Heart left ventricle (tissue), 13 donors: ENCODE measurements around the gene PPT2.

Experiments
- POLR2A ChIP-seq, 2 donors: fragments of 450-650 bp; IDR thresholded peaks; one replicate each; pipeline ENCODE4 v1.6.1; 2017; ENCODE audit warnings: antibody characterized with exemption in 2 of 2, mild to moderate bottlenecking in 2 of 2, moderate library complexity in 2 of 2
- TF ChIP-seq, protein P1 (sequence below), 12 donors: fragments of 200-600 bp; sonication (generic) in 4 of 12; IDR thresholded peaks; one replicate each; pipeline versions ENCODE4 v1.5.0 to v1.8.0; 2018 to 2022; ENCODE audit warnings: antibody characterized with exemption in 12 of 12, mild to moderate bottlenecking in 5 of 12
- donor health status: ischemic (EF 13 %, LVEDD 7.1; RV severe dilation, severe dysfunction).
- donor health status: DM: no; HTN: yes; CAD: no.
- donor health status: DM: no; HTN: no; CAD: no.
- donor health status: ischemic (EF 25% LVEDD 6.9; RV normal size, moderate dysfunction).
- donor health status: ischemic (EF 25% LVEDD 5.7; RV mildly dilated, moderate dysfunction).
- donor health status: ischemic (EF 35%, LVEDD 5.7; RV mildly dilated, moderate dysfunction).
- donor health status: nonischemic (EF 11% LVEDD 7.7; RV severe dilation, severe dysfunction).
- donor health status: DM: yes; HTN: yes; CAD: no.
- donor health status: PGD.
- donor health status: ischemic (EF 29% LVEDD 5.4; RV normal size, mild dysfunction).
- donor health status: nonischemic (EF 23%, LVEDD 6.1; RV moderate dilation, normal function).

DNA sequence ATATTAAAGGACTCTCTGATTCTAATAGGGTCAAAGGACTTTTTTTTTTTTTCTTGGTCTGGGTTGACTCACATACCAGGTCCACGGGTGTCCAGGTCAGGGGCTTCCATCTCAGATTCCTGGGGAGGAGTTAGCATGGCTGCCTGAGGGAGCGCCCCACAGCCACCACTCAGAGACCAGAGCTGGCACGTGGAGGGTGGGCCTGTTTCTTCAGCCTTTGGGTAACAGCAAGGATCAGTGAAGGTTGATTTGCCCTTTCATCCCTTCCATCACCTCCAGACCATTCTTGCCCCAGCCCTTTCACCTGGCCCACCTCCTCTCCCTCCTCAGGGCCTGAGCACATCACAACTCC lies 44.4 kb downstream of the PPT2 start:
- TF ChIP-seq, protein P1, sequence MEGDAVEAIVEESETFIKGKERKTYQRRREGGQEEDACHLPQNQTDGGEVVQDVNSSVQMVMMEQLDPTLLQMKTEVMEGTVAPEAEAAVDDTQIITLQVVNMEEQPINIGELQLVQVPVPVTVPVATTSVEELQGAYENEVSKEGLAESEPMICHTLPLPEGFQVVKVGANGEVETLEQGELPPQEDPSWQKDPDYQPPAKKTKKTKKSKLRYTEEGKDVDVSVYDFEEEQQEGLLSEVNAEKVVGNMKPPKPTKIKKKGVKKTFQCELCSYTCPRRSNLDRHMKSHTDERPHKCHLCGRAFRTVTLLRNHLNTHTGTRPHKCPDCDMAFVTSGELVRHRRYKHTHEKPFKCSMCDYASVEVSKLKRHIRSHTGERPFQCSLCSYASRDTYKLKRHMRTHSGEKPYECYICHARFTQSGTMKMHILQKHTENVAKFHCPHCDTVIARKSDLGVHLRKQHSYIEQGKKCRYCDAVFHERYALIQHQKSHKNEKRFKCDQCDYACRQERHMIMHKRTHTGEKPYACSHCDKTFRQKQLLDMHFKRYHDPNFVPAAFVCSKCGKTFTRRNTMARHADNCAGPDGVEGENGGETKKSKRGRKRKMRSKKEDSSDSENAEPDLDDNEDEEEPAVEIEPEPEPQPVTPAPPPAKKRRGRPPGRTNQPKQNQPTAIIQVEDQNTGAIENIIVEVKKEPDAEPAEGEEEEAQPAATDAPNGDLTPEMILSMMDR (IDR thresholded peaks at IDR 0.05) = no peak
- no peak for TF ChIP-seq POLR2A (IDR thresholded peaks at IDR 0.05)
